NCI-H146 (cell line): Measurements from ENCODE around the gene FRMD4A.
"Not testable (repeated sequence)": the region's sequence is repeated elsewhere in the genome, so short reads cannot be mapped to it uniquely, and the experiment has no call there.

ENCODE experiments used
- DNase-seq: peaks from one replicate; lab custom pipeline; 2025; lab: John Stamatoyannopoulos, UW

FRMD4A gene

GRCh38 chr10:13810568-13810967 is 520.2 kb downstream of the FRMD4A start:
- no peak for DNase-seq

DNA sequence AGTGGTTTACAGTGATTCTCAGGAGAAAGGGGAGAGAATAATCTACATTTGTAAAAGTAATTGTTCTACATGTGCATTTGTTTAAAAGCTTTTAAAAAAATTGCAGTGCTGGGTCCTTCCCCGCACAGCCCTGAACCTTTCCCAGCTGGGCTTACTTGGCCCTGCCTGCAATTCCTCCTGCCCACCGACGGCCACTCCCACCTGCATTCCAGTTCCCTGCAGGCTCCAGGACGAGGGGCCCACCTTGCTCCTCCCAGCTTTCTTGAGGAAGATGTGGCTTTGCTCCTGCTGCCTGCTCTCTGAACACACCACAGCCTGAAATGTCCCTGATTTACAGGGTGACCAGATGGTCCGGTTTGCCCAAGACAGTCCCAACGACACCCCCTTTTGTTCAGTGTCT is 521.3 kb downstream of the FRMD4A start:
- no peak for DNase-seq

- DNase-seq: no peak
These were observed 522.0 kb downstream of the FRMD4A start for GRCh38 chr10:13808556-13809391.

- no peak for DNase-seq
These were observed 524.3 kb downstream of the FRMD4A start for GRCh38 chr10:13806419-13806818.

DNA sequence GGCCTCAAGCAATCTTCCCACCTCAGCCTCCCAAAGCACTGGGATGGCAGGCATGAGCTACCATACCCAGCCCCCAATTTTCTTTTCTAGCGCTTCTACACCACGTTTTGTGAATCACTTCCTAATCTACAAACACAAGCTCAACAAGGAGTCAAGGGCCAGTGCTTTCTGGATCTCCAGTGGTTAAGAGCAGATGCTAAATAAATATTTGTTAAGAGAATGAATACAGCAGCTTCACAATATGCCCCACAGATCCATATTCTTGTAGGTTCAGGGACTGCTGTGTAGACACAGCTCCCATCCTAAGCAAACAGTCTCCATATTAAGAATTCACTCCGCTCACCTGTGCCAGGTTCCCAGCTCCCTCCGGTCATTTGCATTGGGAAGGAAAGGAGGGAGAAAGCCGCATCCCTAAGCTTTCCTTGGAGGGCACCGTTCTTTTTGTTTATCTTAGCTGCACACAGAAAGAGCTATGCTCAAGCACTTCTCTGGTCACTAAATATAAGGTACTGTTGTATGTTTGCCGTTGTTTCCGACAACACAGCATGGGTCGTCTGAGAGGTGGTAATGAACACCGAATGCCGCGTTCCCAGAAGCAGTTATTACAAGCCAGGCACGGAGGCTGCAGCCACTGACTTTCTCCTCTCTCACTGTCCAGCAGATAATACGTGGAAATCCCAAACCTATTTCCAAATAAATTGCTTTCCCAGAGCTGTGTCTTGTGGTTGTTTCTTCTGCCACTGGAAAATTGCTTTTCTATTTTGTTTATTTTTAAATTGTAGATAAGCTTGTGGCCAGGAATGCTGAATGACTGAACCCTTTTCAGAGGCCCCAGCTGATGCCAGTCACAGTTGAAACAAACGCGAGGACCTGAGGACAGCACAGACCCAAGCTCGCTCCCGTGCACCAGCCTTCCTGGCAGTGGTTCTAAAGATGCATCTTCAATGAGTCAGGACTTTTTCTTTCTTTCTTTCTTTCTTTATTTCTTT is 526.9 kb downstream of the FRMD4A start:
- peak; percentile 96 for DNase-seq

- peak; percentile 31 for DNase-seq
These were observed 528.8 kb downstream of the FRMD4A start for GRCh38 chr10:13801907-13802288.

GRCh38 chr10:13801156-13801906 is 529.4 kb downstream of the FRMD4A start:
- no peak for DNase-seq

DNA sequence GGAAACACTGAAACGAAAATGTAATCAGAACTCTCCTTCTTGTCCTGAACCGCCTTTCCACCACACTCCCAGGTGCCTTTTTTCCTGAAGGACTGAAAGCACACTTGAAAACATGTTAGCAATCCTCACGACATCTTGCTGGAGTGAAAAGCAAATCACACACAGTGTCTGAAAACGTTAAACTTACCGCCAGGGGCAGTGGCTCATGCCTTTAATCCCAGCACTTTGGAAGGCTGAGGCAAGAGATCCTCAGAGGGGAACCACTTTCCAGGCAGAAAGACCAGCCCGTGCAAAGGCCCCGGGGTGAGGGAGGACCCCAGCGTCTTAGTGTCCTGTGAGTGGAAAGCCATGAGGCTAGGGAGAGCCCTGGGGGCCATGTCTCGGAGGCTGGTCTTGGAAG is 533.6 kb downstream of the FRMD4A start:
- DNase-seq: no peak

- DNase-seq: no peak
These were observed 534.8 kb downstream of the FRMD4A start for GRCh38 chr10:13795653-13796555.

DNA sequence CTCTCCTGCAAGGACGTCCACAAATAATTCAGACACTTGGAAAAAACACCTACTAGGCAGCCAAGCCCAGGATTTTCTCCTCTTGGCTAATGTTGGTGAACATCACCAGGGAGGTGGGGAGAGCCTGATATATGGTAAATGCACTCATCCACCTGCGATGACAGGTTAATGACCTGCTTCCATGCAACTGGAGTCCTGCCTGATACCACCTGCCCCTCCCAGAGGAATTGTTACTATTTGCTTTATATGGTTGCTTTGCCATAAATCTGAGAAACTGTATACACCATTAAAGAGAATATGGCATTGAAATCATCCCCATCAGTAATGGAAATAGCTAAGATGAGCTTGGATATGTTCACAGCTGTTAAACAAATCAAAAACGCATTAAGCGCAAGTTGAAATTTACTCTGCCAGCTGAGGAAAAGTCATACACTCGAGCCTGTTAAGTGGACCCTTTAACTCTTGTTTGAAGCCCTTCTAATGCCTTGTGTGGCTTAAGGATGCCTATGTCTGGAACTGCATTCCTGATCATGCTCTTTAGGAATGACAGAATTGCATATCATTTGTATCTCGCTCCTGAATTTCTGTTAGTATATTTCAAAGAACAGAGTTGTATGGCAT is 535.6 kb downstream of the FRMD4A start:
- peak; percentile 19 for DNase-seq

DNA sequence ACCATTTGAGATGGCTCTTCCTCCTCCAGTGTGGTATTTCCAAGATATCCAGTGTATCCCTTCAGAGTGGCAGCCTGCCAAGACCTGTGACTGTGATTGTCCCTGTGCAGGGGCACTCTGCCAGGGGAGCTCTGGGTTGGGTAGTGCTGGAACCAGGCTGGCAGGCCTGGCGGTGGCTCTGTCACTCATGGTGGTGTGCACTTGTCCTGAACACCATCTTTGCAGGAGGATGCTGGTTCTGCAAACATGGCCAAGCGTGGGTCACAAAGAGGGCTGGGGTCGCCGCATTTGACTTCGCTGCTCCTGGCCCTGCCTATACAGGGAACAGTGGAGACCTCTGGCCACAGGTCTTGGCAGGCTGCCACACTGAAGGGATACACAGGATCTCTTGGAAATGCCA is 538.7 kb downstream of the FRMD4A start:
- DNase-seq: no peak

DNA sequence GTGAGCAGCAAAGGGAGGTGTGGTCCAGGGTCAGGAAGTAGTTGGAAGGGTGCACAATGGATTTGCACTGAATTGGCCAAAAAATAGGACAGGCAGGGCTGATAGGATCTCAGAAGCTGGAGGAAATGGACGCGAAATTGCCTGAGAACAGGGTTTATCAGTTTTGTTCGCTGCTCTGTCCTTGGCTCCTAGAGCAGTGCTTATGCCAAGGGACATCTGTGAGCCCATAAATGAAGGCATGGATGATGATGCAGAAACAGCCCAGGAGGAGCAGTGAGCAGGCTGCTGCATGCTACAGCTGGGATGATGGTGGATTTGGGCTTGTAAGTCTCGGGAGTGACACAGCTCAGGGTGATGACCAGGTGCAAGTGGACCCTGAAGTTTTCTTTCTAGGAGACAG is 539.2 kb downstream of the FRMD4A start:
- no peak for DNase-seq

DNA sequence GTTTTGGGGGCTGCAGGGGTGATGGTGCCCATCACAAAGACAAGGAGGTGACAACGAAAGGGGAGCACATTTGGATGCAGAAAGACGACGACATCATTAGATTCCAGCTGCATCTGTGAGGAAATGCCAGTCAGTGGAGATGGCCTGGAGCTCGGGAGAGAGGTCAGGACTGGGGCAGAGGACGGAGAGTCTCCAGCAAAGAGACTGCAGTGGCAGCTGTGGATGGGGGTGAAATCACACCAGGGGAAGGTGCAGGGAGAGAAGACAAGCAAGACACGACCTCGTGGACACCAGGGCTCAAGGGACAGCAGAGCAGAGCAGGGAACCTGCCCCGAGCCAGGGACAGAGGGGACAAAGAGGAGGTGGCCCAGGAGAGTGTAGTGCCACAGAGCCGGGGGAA is 540.5 kb downstream of the FRMD4A start:
- no peak for DNase-seq

GRCh38 chr10:13789448-13789829 is 541.3 kb downstream of the FRMD4A start:
- no peak for DNase-seq

DNA sequence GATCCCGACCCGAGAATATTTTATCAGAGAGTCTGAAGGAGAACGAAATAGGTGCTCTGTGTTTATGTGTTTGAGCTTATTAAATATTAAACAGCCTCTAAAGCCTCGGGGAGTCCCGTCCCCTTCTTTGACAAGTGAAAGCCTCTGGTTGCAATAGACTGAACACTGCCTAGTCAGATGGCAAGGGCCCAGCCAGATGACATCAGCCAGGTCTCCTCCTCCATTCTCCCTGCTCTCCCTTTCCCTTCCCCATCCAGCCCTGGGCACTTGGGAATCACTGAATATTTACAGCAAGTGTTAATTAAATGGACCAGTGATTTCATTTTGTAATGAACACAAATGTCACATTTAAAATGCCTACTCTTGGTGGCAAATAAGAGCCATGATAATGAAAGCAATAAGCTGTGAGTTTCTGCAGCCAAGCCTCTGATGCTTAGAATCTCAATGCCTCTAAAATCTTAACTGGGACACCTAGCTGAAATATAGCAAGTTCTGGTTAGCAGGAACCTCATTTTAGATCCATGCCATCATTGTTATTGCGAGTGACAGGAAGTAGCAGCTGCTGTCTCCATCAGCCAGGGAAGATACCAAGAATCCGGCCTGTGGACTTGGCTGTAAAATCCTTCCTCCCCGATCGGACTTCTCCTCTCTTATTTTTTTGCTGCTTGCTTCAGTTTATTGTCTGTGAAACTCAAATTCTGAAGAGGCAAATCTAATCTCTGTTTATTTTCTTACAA is 541.8 kb downstream of the FRMD4A start:
- DNase-seq: no peak

DNA sequence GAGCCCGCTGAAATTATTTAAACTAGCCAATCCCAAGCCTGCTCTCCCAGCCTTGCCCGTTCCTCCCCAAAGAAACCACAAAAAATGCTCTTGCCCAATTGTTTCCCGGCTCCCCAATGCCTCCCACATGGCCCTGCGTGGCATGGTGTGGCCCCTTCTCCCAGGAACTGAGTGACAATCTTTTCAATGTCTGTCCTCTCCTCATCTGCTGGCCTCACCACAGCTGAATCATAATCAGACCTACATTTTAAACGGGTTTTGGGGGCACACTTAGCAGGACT is 542.5 kb downstream of the FRMD4A start:
- DNase-seq: no peak

GRCh38 chr10:13787015-13787421 is 543.7 kb downstream of the FRMD4A start:
- no peak for DNase-seq

DNA sequence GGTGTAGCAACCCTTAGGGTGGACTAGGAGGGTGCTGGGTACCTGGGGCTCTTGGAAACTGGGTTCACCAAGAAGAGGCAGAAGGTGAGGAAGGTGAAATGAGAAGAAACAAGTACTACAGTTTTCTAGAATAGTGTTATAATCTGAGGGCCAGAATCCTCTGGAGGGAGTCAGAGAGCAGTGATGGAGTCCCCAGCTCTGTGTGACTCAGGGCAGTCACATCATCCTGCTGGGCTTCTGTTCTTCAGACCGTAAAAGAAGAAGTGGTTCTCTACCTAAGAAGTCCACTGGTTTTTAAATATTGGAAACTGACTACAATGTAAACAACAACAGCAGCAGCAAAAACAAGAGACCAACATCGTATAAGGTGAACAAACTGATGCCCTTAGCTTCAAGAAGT is 546.7 kb downstream of the FRMD4A start:
- no peak for DNase-seq

- no peak for DNase-seq
These were observed 551.0 kb downstream of the FRMD4A start for GRCh38 chr10:13779748-13780147.

- not testable (repeated sequence) for DNase-seq
These were observed 552.1 kb downstream of the FRMD4A start for GRCh38 chr10:13778693-13778960.
